KOPT-K1 (cell line): ENCODE results near the gene NPLOC4.
"Not testable (repeated sequence)": the region's sequence is repeated elsewhere in the genome, so short reads cannot be mapped to it uniquely, and the experiment has no call there.

Experiments used
- H3K27ac ChIP-seq: fragments of 200-600 bp; sonication (generic); 2 replicates; pipeline ENCODE4 v1.5.1; 2016; ENCODE audit warnings: antibody characterized with exemption, mild to moderate bottlenecking, low read depth, low read length; ENCODE audit not compliant: poor library complexity, severe bottlenecking
- H3K36me3 ChIP-seq: fragments of 200-600 bp; sonication (generic); 2 replicates; pipeline ENCODE4 v1.5.1; 2017; ENCODE audit warnings: antibody characterized with exemption, mild to moderate bottlenecking, low read length, moderate library complexity; ENCODE audit not compliant: insufficient read depth
- H3K9me3 ChIP-seq: fragments of 200-600 bp; sonication (generic); 2 replicates; pipeline ENCODE4 v1.5.1; 2017; ENCODE audit warnings: antibody characterized with exemption, low read length, mild to moderate bottlenecking; ENCODE audit not compliant: insufficient read depth, poor library complexity, severe bottlenecking

The NPLOC4 gene

GRCh38 chr17:81621494-81622130 lies 15.3 kb downstream of the NPLOC4 start:
- H3K36me3 ChIP-seq: peaks cover 90% of the 10 kb centered on the region
- no peak overlapping the region for H3K27ac ChIP-seq
- no peaks in the 10 kb centered on the region for H3K9me3 ChIP-seq

GRCh38 chr17:81618307-81618706 lies 18.6 kb downstream of the NPLOC4 start:
- H3K27ac ChIP-seq: not testable (repeated sequence)
- peaks cover 88% of the 10 kb centered on the region for H3K36me3 ChIP-seq

GRCh38 chr17:81616877-81617276 lies 20.0 kb downstream of the NPLOC4 start:
- H3K27ac ChIP-seq: no peak overlapping the region
- H3K9me3 ChIP-seq: no peaks in the 10 kb centered on the region
- peaks cover 88% of the 10 kb centered on the region for H3K36me3 ChIP-seq

More at GRCh38 chr17:81618307-81618706, 18.6 kb downstream of the NPLOC4 start:
- H3K9me3 ChIP-seq: not testable (repeated sequence)

- no peaks in the 10 kb centered on the region for H3K9me3 ChIP-seq
- H3K36me3 ChIP-seq: peaks cover 86% of the 10 kb centered on the region
- H3K27ac ChIP-seq: no peak overlapping the region
Measured at GRCh38 chr17:81615401-81615930, 21.4 kb downstream of the NPLOC4 start.

GRCh38 chr17:81612172-81612970 lies 24.5 kb downstream of the NPLOC4 start:
- Histone ChIP-seq H3K27ac (no peak overlapping the region), H3K9me3 (no peaks in the 10 kb centered on the region), H3K36me3 (peaks cover 96% of the 10 kb centered on the region)

GRCh38 chr17:81609541-81610311 lies 27.2 kb downstream of the NPLOC4 start:
- no peak overlapping the region for H3K27ac ChIP-seq
- no peaks in the 10 kb centered on the region for H3K9me3 ChIP-seq
- peaks cover 96% of the 10 kb centered on the region for H3K36me3 ChIP-seq

- H3K27ac ChIP-seq: no peak overlapping the region
- H3K36me3 ChIP-seq: peaks cover 96% of the 10 kb centered on the region
- H3K9me3 ChIP-seq: no peaks in the 10 kb centered on the region
Measured at GRCh38 chr17:81608605-81609004, 28.3 kb downstream of the NPLOC4 start.

GRCh38 chr17:81608082-81608481 lies 28.8 kb downstream of the NPLOC4 start:
- no peaks in the 10 kb centered on the region for H3K9me3 ChIP-seq
- peaks cover 96% of the 10 kb centered on the region for H3K36me3 ChIP-seq
- no peak overlapping the region for H3K27ac ChIP-seq

GRCh38 chr17:81607431-81607830 lies 29.5 kb downstream of the NPLOC4 start:
- Histone ChIP-seq H3K36me3 (peaks cover 96% of the 10 kb centered on the region), H3K9me3 (no peaks in the 10 kb centered on the region), H3K27ac (no peak overlapping the region)

GRCh38 chr17:81603846-81604610 lies 32.9 kb downstream of the NPLOC4 start:
- no peak overlapping the region for H3K27ac ChIP-seq
- H3K9me3 ChIP-seq: no peaks in the 10 kb centered on the region
- H3K36me3 ChIP-seq: peaks cover 97% of the 10 kb centered on the region

GRCh38 chr17:81601525-81602120 lies 35.3 kb downstream of the NPLOC4 start:
- no peaks in the 10 kb centered on the region for H3K9me3 ChIP-seq
- no peak overlapping the region for H3K27ac ChIP-seq
- H3K36me3 ChIP-seq: peaks cover 97% of the 10 kb centered on the region

- H3K36me3 ChIP-seq: peaks cover 98% of the 10 kb centered on the region
- H3K9me3 ChIP-seq: no peaks in the 10 kb centered on the region
- H3K27ac ChIP-seq: no peak overlapping the region
Measured at GRCh38 chr17:81599719-81600486, 37.0 kb downstream of the NPLOC4 start.

GRCh38 chr17:81593105-81593871 lies 43.6 kb downstream of the NPLOC4 start:
- peaks cover 98% of the 10 kb centered on the region for H3K36me3 ChIP-seq

More at GRCh38 chr17:81593105-81593871, 43.6 kb downstream of the NPLOC4 start:
- H3K27ac ChIP-seq: no peak overlapping the region
- H3K9me3 ChIP-seq: no peaks in the 10 kb centered on the region
